Loucy (cell line): ENCODE data around the gene PRKD3.
"Not testable (repeated sequence)": the region's sequence is repeated elsewhere in the genome, so short reads cannot be mapped to it uniquely, and the experiment has no call there.

Experiments used
- H2AFZ ChIP-seq: fragments of 200-600 bp; sonication (generic); 2 replicates; pipeline ENCODE4 v1.6.0; 2016; ENCODE audit warnings: antibody characterized with exemption, mild to moderate bottlenecking, low read length, moderate library complexity
- H3F3A ChIP-seq: fragments of 200-600 bp; 2 replicates; pipeline ENCODE4 v1.6.0; 2016; ENCODE audit warnings: antibody characterized with exemption, low read depth, mild to moderate bottlenecking
- H3K27me3 ChIP-seq: fragments of 200-600 bp; sonication (generic); 2 replicates; pipeline ENCODE4 v1.6.1; 2014; ENCODE audit warnings: low read length, mild to moderate bottlenecking; ENCODE audit not compliant: insufficient read depth, poor library complexity, severe bottlenecking
- H3K36me3 ChIP-seq: fragments of 200-600 bp; sonication (generic); 2 replicates; pipeline ENCODE4 v1.6.1; 2016; ENCODE audit warnings: low read length; ENCODE audit not compliant: insufficient read depth
- H3K4me1 ChIP-seq: fragments of 200-600 bp; sonication (generic); 2 replicates; pipeline ENCODE4 v1.5.1; 2014; ENCODE audit warnings: low read length, mild to moderate bottlenecking; ENCODE audit not compliant: insufficient read depth, poor library complexity, severe bottlenecking
- H3K4me2 ChIP-seq: fragments of 200-600 bp; sonication (generic); 2 replicates; pipeline ENCODE4 v1.6.0; 2014; ENCODE audit warnings: antibody characterized with exemption, low read length, low read depth, mild to moderate bottlenecking; ENCODE audit not compliant: poor library complexity, severe bottlenecking
- H3K4me3 ChIP-seq: fragments of 200-600 bp; sonication (generic); 2 replicates; pipeline ENCODE4 v1.5.1; 2014; ENCODE audit warnings: low read length, mild to moderate bottlenecking, mixed read lengths; ENCODE audit not compliant: poor library complexity, severe bottlenecking
- H3K79me2 ChIP-seq: fragments of 200-600 bp; sonication (generic); 2 replicates; pipeline ENCODE4 v1.6.1; 2014; ENCODE audit warnings: low read length; ENCODE audit not compliant: insufficient read depth
- H3K9ac ChIP-seq: fragments of 200-600 bp; sonication (generic); 2 replicates; pipeline ENCODE4 v1.6.0; 2014; ENCODE audit warnings: mild to moderate bottlenecking, low read depth, low read length, moderate library complexity; ENCODE audit not compliant: poor library complexity, severe bottlenecking
- H3K9me2 ChIP-seq: fragments of 200-600 bp; sonication (generic); replicated peaks from 2 replicates; pipeline ENCODE4 v1.6.1; 2016; ENCODE audit warnings: low read depth, low read length, mixed read lengths
- H3K9me3 ChIP-seq: fragments of 200-600 bp; sonication (generic); 2 replicates; pipeline ENCODE4 v1.6.1; 2014; ENCODE audit warnings: mild to moderate bottlenecking, antibody characterized with exemption, low read length, low read depth; ENCODE audit not compliant: insufficient read depth
- H4K20me1 ChIP-seq: fragments of 200-600 bp; sonication (generic); 2 replicates; pipeline ENCODE4 v1.6.0; 2014; ENCODE audit warnings: antibody characterized with exemption, low read length, mild to moderate bottlenecking; ENCODE audit not compliant: insufficient read depth, poor library complexity, severe bottlenecking
- EZH2phosphoT487 ChIP-seq: fragments of 200-600 bp; IDR thresholded peaks from 2 replicates; pipeline ENCODE4 v1.6.1; 2018; ENCODE audit warnings: antibody characterized with exemption, mild to moderate bottlenecking, moderate library complexity, borderline replicate concordance
- TF ChIP-seq, protein P1 (sequence below): fragments of 200-600 bp; sonication (generic); conservative IDR thresholded peaks from 2 replicates; pipeline ENCODE4 v1.5.1; 2014; ENCODE audit warnings: mild to moderate bottlenecking, antibody characterized with exemption, low read length

Gene PRKD3

DNA sequence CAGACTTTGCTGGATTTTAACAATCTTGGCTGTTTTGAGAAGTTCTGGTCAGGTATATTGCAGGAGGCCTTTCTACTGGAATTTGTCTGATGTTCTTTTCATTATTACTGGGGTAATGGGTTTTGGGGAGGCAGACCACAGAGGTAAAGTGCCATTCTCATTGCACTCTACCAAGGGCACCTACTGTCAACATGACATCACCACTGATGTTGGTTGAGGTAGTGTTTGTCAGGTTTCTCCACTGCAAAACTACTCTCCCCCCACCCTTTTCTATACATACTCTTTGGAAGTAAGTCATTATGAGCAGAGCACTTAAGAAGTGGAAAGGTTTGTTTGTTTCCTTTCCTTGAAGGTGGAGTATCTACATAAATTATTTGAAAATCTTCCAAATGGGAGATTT is 27.0 kb downstream of the PRKD3 start:
- Histone ChIP-seq H3K36me3 (0 out of 2 replicates have a peak, but pooled peaks cover 7% of the 10 kb centered on the region), H3K4me2 (no peak overlapping the region), H2AFZ (no peak overlapping the region), H3F3A (no peaks in the 10 kb centered on the region), H3K9me3 (no peaks in the 10 kb centered on the region; the same call in 1 of the 2 replicates), H3K4me3 (no peak overlapping the region), H3K27me3 (no peaks in the 10 kb centered on the region), H3K9ac (no peak overlapping the region), H4K20me1 (peaks cover 28% of the 10 kb centered on the region), H3K79me2 (peaks cover 82% of the 10 kb centered on the region), H3K9me2 (no peaks in the 10 kb centered on the region), H3K4me1 (no peaks in the 10 kb centered on the region)
- no peak for TF ChIP-seq EZH2phosphoT487
- TF ChIP-seq, protein P1, sequence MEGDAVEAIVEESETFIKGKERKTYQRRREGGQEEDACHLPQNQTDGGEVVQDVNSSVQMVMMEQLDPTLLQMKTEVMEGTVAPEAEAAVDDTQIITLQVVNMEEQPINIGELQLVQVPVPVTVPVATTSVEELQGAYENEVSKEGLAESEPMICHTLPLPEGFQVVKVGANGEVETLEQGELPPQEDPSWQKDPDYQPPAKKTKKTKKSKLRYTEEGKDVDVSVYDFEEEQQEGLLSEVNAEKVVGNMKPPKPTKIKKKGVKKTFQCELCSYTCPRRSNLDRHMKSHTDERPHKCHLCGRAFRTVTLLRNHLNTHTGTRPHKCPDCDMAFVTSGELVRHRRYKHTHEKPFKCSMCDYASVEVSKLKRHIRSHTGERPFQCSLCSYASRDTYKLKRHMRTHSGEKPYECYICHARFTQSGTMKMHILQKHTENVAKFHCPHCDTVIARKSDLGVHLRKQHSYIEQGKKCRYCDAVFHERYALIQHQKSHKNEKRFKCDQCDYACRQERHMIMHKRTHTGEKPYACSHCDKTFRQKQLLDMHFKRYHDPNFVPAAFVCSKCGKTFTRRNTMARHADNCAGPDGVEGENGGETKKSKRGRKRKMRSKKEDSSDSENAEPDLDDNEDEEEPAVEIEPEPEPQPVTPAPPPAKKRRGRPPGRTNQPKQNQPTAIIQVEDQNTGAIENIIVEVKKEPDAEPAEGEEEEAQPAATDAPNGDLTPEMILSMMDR = no peak

DNA sequence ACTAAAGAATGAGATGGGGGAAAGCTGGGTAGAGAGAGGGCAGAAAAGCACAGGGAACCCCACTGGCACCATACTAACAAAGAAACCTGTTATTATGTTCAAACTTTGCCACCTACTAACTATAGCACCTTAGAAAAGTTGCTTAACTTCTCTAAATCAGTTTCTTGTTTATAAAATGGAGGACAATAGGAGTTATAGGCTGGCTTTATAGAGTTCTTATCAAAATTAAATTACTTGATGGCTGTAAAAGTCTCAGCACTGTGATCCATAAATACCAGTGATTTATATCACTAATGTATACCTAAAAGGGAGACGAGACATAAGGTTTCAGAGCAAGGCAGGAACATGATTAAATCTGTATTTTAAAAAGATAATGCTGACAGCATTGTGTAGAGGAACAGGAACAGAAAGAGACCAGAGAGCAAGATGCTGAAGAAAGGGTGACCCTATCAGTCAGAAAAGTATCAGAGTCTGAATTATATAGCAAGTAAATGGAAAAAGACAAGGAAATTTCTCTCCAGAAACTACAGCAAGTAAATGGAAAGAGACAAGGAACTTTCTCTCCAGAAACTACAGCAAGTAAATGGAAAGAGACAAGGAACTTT is 29.1 kb downstream of the PRKD3 start:
- H3K9ac ChIP-seq = no peak overlapping the region
- peaks cover 64% of the 10 kb centered on the region for H3K79me2 ChIP-seq
- TF ChIP-seq EZH2phosphoT487 = no peak
- TF ChIP-seq, protein P1 = no peak
- peaks cover 13% of the 10 kb centered on the region for H4K20me1 ChIP-seq
- no peaks in the 10 kb centered on the region for H3K27me3 ChIP-seq
- no peaks in the 10 kb centered on the region for H3K9me2 ChIP-seq
- no peaks in the 10 kb centered on the region for H3K4me1 ChIP-seq
- H2AFZ ChIP-seq = no peak overlapping the region
- no peaks in the 10 kb centered on the region for H3F3A ChIP-seq
- no peaks in the 10 kb centered on the region for H3K9me3 ChIP-seq
- H3K4me3 ChIP-seq = no peak overlapping the region
- no peak overlapping the region for H3K4me2 ChIP-seq
- H3K36me3 ChIP-seq = peaks cover 23% of the 10 kb centered on the region; the same call in 1 of the 2 replicates

DNA sequence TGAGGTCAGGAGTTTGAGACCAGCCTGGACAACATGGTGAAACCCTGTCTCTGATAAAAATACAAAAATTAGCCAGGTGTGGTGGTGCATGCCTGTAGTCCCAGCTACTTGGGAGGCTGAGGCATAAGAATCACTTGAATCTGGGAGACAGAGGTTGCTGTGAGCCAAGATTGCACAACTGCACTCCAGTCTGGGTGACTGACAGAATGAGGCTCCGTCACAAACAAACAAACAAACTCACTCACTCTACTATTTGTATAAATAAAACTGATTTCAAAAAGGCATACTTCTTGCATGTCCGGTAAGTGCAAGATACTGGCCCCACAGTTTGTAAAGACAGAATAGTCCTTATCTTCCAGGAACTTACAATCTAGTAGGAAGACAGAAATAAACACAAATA is 29.8 kb downstream of the PRKD3 start:
- H3K4me2 ChIP-seq, H3K9ac ChIP-seq, H3K9me2 ChIP-seq, H3K4me1 ChIP-seq, H3K9me3 ChIP-seq, H3K4me3 ChIP-seq, H4K20me1 ChIP-seq, H3K27me3 ChIP-seq, H3F3A ChIP-seq, H2AFZ ChIP-seq: not testable (repeated sequence)
- Histone ChIP-seq H3K79me2 (peaks cover 57% of the 10 kb centered on the region), H3K36me3 (peaks cover 30% of the 10 kb centered on the region; the same call in 1 of the 2 replicates)

DNA sequence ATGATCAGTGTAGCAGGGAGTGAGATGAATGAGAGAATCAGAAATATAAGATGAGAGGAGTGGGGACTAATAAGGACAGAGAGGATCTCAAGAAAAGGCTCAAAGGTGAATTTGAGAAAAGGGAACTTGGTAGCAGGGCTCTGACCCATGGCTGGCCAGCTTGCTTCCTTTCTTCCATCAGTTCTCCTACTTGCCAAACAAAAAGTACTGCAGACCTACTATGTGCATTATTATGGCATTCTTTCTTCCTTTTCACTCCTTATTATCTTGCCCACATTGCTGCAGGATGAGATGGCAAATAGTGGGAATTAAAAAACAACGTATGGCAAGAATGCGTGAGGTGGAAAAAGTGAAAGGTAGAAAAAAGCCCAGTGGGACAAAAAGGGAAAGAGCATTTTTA is 33.0 kb downstream of the PRKD3 start:
- no peaks in the 10 kb centered on the region for H3F3A ChIP-seq
- peaks cover 29% of the 10 kb centered on the region for H3K79me2 ChIP-seq

More for the DNA sequence above, 33.0 kb downstream of the PRKD3 start:
- H3K9me3 ChIP-seq = no peaks in the 10 kb centered on the region
- H3K4me2 ChIP-seq = no peak overlapping the region
- no peak overlapping the region for H2AFZ ChIP-seq
- peaks cover 3% of the 10 kb centered on the region for H4K20me1 ChIP-seq
- peaks cover 52% of the 10 kb centered on the region for H3K36me3 ChIP-seq
- no peak overlapping the region for H3K9ac ChIP-seq
- TF ChIP-seq, protein P1 = no peak
- no peak for TF ChIP-seq EZH2phosphoT487
- no peaks in the 10 kb centered on the region for H3K9me2 ChIP-seq
- no peak overlapping the region for H3K4me3 ChIP-seq
- H3K27me3 ChIP-seq = no peaks in the 10 kb centered on the region
- H3K4me1 ChIP-seq = no peaks in the 10 kb centered on the region
